Central memory CD8-positive, alpha-beta T cell (primary cell): Measurements from ENCODE around the gene PDIA2.
A peak's percentile ranks its signal among the peaks of the same experiment; 100 is the strongest.

Source experiments
- ATAC-seq: fragments of 150-1000 bp; cut with Tn5 transposase; replicated peaks from 2 replicates; pipeline ENCODE4 v1.10.0; 2022; ENCODE audit warnings: mild to moderate bottlenecking, moderate FRiP score, moderate number of reproducible peaks; ENCODE audit not compliant: poor library complexity, severe bottlenecking; ENCODE audit errors: extremely low read depth
- DNase-seq, 2 donors: peaks; one replicate each; pipeline ENCODE4 v3.0.0; 2021; ENCODE audit warnings: low spot score in 2 of 2
- H3K27ac Mint-ChIP-seq: one replicate; pipeline ENCODE4 v1.8.0; 2022; ENCODE audit warnings: low read depth, mild to moderate bottlenecking, moderate library complexity, mixed read lengths
- H3K27me3 Mint-ChIP-seq: one replicate; pipeline ENCODE4 v1.8.0; 2022; ENCODE audit warnings: mixed read lengths
- H3K36me3 Mint-ChIP-seq: one replicate; pipeline ENCODE4 v1.8.0; 2022; ENCODE audit warnings: mild to moderate bottlenecking, moderate library complexity, mixed read lengths; ENCODE audit not compliant: insufficient read depth
- H3K4me1 Mint-ChIP-seq: one replicate; pipeline ENCODE4 v1.8.0; 2022; ENCODE audit warnings: mixed read lengths
- H3K4me3 Mint-ChIP-seq: one replicate; pipeline ENCODE4 v1.8.0; 2022; ENCODE audit warnings: mild to moderate bottlenecking, moderate library complexity, mixed read lengths
- H3K9me3 Mint-ChIP-seq: one replicate; pipeline ENCODE4 v1.8.0; 2022; ENCODE audit warnings: mixed read lengths

Gene PDIA2

DNA sequence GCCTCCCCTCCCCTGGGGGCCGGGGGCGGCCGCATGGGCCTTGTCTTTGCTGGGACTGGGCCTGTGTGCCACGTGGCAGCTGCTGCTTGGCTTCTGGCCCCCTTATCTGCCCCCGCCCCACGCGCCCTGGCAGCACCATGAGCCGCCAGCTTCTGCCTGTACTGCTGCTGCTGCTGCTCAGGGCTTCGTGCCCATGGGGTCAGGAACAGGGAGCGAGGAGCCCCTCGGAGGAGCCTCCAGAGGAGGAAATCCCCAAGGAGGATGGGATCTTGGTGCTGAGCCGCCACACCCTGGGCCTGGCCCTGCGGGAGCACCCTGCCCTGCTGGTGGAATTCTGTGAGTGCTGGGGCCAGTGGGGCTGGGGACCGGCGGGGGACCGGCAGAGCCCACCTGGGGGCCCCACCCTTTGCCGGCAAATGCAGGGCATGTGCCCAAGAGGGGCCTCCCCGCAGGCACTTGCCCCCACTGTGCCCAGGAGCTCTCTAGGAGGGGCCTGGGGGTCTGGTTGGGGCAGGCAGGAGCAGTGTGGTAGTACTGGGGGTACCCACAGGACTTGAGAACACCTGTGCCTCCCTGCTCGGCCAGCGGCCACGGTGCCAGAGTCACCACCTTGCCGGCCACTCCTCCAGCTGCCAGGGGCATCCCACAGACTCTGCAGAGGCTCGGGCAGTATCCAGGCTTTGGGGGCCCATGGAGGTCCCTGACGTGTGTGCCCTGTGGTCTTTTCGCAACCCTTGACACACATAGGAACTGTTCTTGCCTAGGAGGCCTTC is at the start of gene PDIA2:
Gene PDIA2, plus strand, starts transcription at position 132 of the 773 bp plus-strand sequence. Its CDS starts 6 bp downstream, at position 138.
- peaks cover 6% of the 10 kb centered on the region for H3K4me1 Mint-ChIP-seq
- H3K27ac Mint-ChIP-seq: no peak within 1 kb of the TSS
- H3K9me3 Mint-ChIP-seq: no peaks in the 10 kb centered on the region
- DNase-seq (no peak), ATAC-seq (no peak)
- H3K27me3 Mint-ChIP-seq: peaks cover 9% of the 10 kb centered on the region
- H3K36me3 Mint-ChIP-seq: peaks cover 7% of the 10 kb centered on the region
- no peak within 1 kb of the TSS for H3K4me3 Mint-ChIP-seq

- peaks cover 10% of the 10 kb centered on the region for H3K4me1 Mint-ChIP-seq
- peak; percentile 88 to 90 for DNase-seq
- H3K36me3 Mint-ChIP-seq: peaks cover 15% of the 10 kb centered on the region
- no peaks in the 10 kb centered on the region for H3K9me3 Mint-ChIP-seq
- peak within 1 kb of the TSS; percentile 92 for H3K4me3 Mint-ChIP-seq
- ATAC-seq: peak; percentile 89
- no peaks in the 10 kb centered on the region for H3K27me3 Mint-ChIP-seq
- peak within 1 kb of the TSS; percentile 99 for H3K27ac Mint-ChIP-seq
Observed at GRCh38 chr16:234468-235305, 48.3 kb upstream of the PDIA2 start, which contains the start of gene FAM234A. Gene FAM234A, plus strand, starts transcription at chr16:234821. Its CDS starts 19,593 bp downstream, at chr16:254414.

GRCh38 chr16:239948-240277 is 43.1 kb upstream of the PDIA2 start:
- peaks cover 10% of the 10 kb centered on the region for H3K36me3 Mint-ChIP-seq
- H3K4me1 Mint-ChIP-seq: peaks cover 13% of the 10 kb centered on the region
- no peaks in the 10 kb centered on the region for H3K27me3 Mint-ChIP-seq
- H3K9me3 Mint-ChIP-seq: no peaks in the 10 kb centered on the region
- ATAC-seq (no peak), DNase-seq (no peak)
- H3K27ac Mint-ChIP-seq: peak overlapping the region; percentile 44
- no peak overlapping the region for H3K4me3 Mint-ChIP-seq

DNA sequence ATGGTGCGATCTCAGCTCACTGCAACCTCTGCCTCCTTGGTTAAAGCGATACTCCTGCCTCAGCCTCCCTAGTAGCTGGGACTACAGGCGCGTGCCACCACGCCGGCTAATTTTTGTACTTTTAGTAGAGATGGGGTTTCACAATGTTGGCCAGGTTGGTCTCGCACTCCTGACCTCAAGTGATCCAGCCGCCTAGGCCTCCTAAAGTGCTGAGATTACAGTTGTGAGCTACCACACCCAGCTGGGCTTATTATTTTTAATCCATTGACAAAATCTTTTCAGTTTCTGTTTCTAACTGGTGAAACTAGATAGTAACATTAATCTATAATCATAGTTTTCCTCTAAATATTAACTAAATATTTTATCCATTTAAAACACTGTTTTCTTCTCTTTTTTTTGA is 42.4 kb upstream of the PDIA2 start:
- H3K27me3 Mint-ChIP-seq: no peaks in the 10 kb centered on the region

DNA sequence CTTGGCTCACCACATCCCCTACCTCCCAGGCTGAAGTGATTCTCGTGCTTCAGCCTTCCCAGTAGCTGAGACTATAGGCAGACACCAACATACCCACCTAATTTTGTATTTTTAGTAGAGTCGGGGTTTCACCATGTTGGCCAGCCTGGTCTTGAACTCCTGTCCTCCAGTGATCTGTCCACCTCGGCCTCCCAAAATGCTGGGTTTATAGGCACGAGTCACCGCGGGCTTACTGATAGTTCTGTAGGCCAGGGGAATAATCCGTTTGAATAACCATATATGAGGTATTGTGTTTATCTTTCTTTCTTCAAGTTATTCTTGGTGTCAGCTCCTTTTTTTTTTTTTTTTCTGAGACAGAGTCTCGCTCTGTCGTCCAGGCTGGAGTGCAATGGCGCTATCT is 40.7 kb upstream of the PDIA2 start:
- no peaks in the 10 kb centered on the region for H3K27me3 Mint-ChIP-seq
- DNase-seq (no peak), ATAC-seq (no peak)
- H3K36me3 Mint-ChIP-seq: peaks cover 4% of the 10 kb centered on the region
- H3K27ac Mint-ChIP-seq: no peak overlapping the region
- H3K4me1 Mint-ChIP-seq: peaks cover 5% of the 10 kb centered on the region
- no peaks in the 10 kb centered on the region for H3K9me3 Mint-ChIP-seq
- no peak overlapping the region for H3K4me3 Mint-ChIP-seq

More for the DNA sequence above, 42.4 kb upstream of the PDIA2 start:
- Mint-ChIP-seq H3K27ac (no peak overlapping the region), H3K4me3 (no peak overlapping the region), H3K9me3 (no peaks in the 10 kb centered on the region), H3K4me1 (peaks cover 6% of the 10 kb centered on the region), H3K36me3 (peaks cover 4% of the 10 kb centered on the region)
- DNase-seq: no peak
- ATAC-seq: no peak

DNA sequence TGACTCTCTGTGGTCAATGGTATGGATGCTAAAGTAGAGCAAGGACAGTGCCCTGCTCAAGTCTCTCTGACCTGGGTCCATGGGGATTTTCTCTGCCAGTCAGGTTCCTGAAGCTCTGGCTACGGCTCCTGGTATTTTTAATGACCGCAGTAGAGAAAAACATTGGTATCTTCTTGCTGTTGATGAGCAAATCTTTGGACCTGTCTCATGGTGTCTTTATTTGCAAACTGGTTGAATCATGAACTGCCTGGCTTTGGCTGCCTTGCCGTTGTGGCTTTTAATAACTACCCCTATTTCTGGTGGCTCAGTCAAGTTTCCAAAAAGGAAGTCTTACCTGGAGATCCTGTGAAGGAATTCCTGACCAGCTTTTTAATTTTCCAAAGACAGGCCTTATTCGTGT is 39.6 kb upstream of the PDIA2 start:
- Mint-ChIP-seq H3K27ac (no peak overlapping the region), H3K9me3 (no peaks in the 10 kb centered on the region), H3K4me1 (peaks cover 5% of the 10 kb centered on the region), H3K36me3 (peaks cover 4% of the 10 kb centered on the region), H3K27me3 (no peaks in the 10 kb centered on the region), H3K4me3 (no peak overlapping the region)
- ATAC-seq: no peak
- no peak for DNase-seq

DNA sequence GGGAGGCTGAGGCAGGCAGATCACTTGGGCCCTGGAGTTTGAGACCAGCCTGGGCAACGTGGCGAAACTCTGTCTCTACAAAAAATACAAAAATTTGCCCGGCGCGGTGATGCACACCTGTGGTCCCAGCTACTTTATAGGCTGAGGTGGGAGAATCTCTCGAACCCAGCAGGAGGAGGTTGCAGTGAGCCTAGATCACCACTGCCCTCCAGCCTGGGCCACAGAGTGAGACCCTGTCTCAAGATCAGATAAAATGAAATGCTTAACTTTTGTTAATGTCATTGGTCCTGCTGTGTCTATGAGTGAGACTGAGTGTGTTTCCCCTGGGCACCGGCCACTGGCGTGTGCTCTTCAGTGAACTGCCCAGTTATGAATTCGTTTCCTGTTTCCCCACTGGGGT is 37.9 kb upstream of the PDIA2 start:
- Mint-ChIP-seq H3K36me3 (peaks cover 5% of the 10 kb centered on the region), H3K4me3 (no peak overlapping the region), H3K9me3 (no peaks in the 10 kb centered on the region), H3K27ac (no peak overlapping the region), H3K27me3 (no peaks in the 10 kb centered on the region), H3K4me1 (no peaks in the 10 kb centered on the region)
- ATAC-seq: no peak
- no peak for DNase-seq

DNA sequence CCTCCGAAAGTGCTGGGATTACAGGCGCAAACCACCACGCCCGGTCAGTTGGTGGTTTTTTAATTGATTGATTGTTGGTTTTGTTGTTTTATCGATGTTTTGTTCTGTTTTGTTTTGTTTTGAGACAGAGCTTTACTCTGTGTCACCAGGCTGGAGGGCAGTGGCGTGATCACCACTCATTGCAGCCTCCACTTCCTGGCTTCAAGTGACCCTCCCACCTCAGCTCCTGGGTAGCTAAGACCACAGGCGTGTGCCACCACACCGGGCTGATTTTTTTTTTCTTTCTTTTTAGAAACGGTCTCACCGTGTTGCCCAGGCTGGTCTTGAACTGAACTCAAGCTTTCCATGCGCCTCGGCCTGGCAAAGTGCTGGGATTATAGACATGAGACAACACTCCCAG is 35.9 kb upstream of the PDIA2 start:
- Mint-ChIP-seq H3K4me1 (no peaks in the 10 kb centered on the region), H3K4me3 (no peak overlapping the region), H3K27ac (no peak overlapping the region), H3K27me3 (no peaks in the 10 kb centered on the region), H3K36me3 (peaks cover 5% of the 10 kb centered on the region), H3K9me3 (no peaks in the 10 kb centered on the region)
- no peak for DNase-seq
- ATAC-seq: no peak

DNA sequence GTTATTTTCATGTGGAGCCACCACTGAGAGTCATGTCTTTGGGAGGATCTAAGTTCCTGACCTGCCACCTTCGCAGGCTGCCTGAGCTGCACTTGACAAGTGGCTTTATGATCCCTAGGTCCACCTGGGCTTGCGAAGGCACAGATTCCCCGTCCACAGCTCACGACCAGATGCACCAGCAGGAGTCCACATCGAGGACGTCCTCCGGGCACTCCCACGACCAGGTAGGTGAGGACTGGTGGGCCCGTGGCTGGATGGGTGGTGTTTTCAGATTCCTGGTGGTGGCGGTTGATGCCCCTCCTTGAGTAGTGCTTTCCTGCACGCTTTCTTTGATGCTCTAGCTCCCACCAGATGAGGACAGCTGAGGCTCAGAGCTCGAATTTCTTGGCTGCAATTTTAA is 33.5 kb upstream of the PDIA2 start:
- no peaks in the 10 kb centered on the region for H3K9me3 Mint-ChIP-seq
- peaks cover 9% of the 10 kb centered on the region for H3K4me1 Mint-ChIP-seq
- DNase-seq (no peak), ATAC-seq (no peak)
- peaks cover 4% of the 10 kb centered on the region for H3K36me3 Mint-ChIP-seq
- H3K27me3 Mint-ChIP-seq: no peaks in the 10 kb centered on the region
- no peak overlapping the region for H3K27ac Mint-ChIP-seq
- H3K4me3 Mint-ChIP-seq: no peak overlapping the region

- H3K4me3 Mint-ChIP-seq: peak overlapping the region; percentile 77
- no peaks in the 10 kb centered on the region for H3K27me3 Mint-ChIP-seq
- H3K9me3 Mint-ChIP-seq: no peaks in the 10 kb centered on the region
- H3K36me3 Mint-ChIP-seq: peaks cover 12% of the 10 kb centered on the region
- H3K27ac Mint-ChIP-seq: peak overlapping the region; percentile 86
- ATAC-seq: peak; percentile 72
- peaks cover 15% of the 10 kb centered on the region for H3K4me1 Mint-ChIP-seq
- no peak for DNase-seq
Observed at GRCh38 chr16:252366-253337, 30.3 kb upstream of the PDIA2 start.

DNA sequence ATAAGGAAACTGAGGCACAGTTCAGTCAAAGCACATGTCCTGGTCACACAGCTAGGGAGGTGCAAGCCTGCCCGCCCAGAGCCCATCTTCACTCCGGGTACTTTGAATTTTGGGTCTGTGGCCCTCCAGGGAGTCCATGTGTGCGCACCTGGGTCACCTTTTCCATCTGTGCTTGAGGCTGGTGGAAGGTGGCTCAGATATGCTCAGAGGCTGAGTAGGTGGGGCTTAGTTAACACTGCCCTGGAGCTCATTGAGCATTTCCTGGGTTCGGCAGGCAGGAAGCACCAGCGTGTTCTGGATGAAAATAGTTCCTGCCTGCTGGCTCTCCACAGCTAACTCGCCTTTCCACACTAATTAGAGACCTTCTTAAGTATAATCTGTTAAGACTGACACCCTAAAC is 29.1 kb upstream of the PDIA2 start:
- H3K4me3 Mint-ChIP-seq: peak overlapping the region; percentile 77

GRCh38 chr16:254461-254860 is 28.5 kb upstream of the PDIA2 start:
- DNase-seq (no peak), ATAC-seq (no peak)
- H3K9me3 Mint-ChIP-seq: no peaks in the 10 kb centered on the region
- H3K27me3 Mint-ChIP-seq: no peaks in the 10 kb centered on the region
- H3K4me1 Mint-ChIP-seq: peaks cover 15% of the 10 kb centered on the region
- peaks cover 14% of the 10 kb centered on the region for H3K36me3 Mint-ChIP-seq
- H3K4me3 Mint-ChIP-seq: no peak overlapping the region
- H3K27ac Mint-ChIP-seq: no peak overlapping the region

More for the DNA sequence above, 29.1 kb upstream of the PDIA2 start:
- Mint-ChIP-seq H3K4me1 (peaks cover 15% of the 10 kb centered on the region), H3K36me3 (peaks cover 12% of the 10 kb centered on the region), H3K9me3 (no peaks in the 10 kb centered on the region), H3K27ac (no peak overlapping the region), H3K27me3 (no peaks in the 10 kb centered on the region)
- no peak for DNase-seq
- no peak for ATAC-seq
